Measurements from ENCODE around the gene TJP1. TPM values are rescaled to one million over a fixed set of nuclear protein-coding genes. Genes with fewer than 3 reads are reported as not detected.

Gene TJP1
- total RNA-seq, 1 experiment from 2014 or later = 140 TPM

GRCh38 chr15:29724026-29724425, 98.2 kb downstream of the TJP1 start:
- no peaks in the 10 kb centered on the region for H3K23me2 ChIP-seq (ENCODE audit: insufficient read length, low read depth, low read length, poor library complexity, severe bottlenecking)
- no peak overlapping the region for H2BK20ac ChIP-seq (ENCODE audit: low read depth, low read length, poor library complexity, severe bottlenecking)
- H3K9me3 ChIP-seq (ENCODE audit: control insufficient read depth, low read depth, low read length) = peaks cover 23% of the 10 kb centered on the region
- DNase-seq = no peak
- no peaks in the 10 kb centered on the region for H3K79me1 ChIP-seq (ENCODE audit: insufficient read depth, low read depth, low read length, poor library complexity, severe bottlenecking)
- H3K23ac ChIP-seq (ENCODE audit: insufficient read length, low read depth, low read length) = no peak overlapping the region
- no peaks in the 10 kb centered on the region for H3K4me1 ChIP-seq (ENCODE audit: insufficient read depth, low read length)
- no peak overlapping the region for H3T11ph ChIP-seq (ENCODE audit: low read length)
- H2AK5ac ChIP-seq (ENCODE audit: insufficient read length, low read length) = no peak overlapping the region
- H3K4ac ChIP-seq (ENCODE audit: low read depth, low read length) = no peak overlapping the region
- no peak overlapping the region for H3K18ac ChIP-seq (ENCODE audit: insufficient read length, low read depth, low read length)
- H3K9ac ChIP-seq (ENCODE audit: extremely low read depth, insufficient read length, low read length) = no peak overlapping the region
- no peak overlapping the region for H2BK120ac ChIP-seq (ENCODE audit: low read depth, low read length, poor library complexity, severe bottlenecking)
- no peak overlapping the region for H3K4me3 Mint-ChIP-seq
- H3K4me1 Mint-ChIP-seq = no peaks in the 10 kb centered on the region
- H4K91ac ChIP-seq (ENCODE audit: insufficient read length, low read depth, low read length) = no peak overlapping the region
- peaks cover 86 to 99% (median 98%) of the 10 kb centered on the region in 3 experiments for H3K36me3 Mint-ChIP-seq (ENCODE audit: insufficient read depth in 1 of 3, low read depth in 3 of 3)
- H3K56ac ChIP-seq (ENCODE audit: insufficient read length, low read depth, low read length) = no peak overlapping the region
- no peaks in the 10 kb centered on the region for H3K27me3 Mint-ChIP-seq (ENCODE audit: low read depth)
- H2AFZ ChIP-seq (ENCODE audit: low read length) = no peak overlapping the region
- H3K9me3 Mint-ChIP-seq = peaks cover 27 to 29% of the 10 kb centered on the region in 2 experiments
- no peaks in the 10 kb centered on the region for H3K79me2 ChIP-seq (ENCODE audit: insufficient read depth, low read length)
- no peaks in the 10 kb centered on the region for H3K27me3 ChIP-seq (ENCODE audit: insufficient read depth, low read length)
- no peak overlapping the region for H2BK15ac ChIP-seq (ENCODE audit: low read depth, low read length)
- no peak overlapping the region for H2BK5ac ChIP-seq (ENCODE audit: insufficient read length, low read length)
- H4K20me1 ChIP-seq (ENCODE audit: control insufficient read depth, insufficient read depth, insufficient read length) = no peaks in the 10 kb centered on the region
- no peak for TF ChIP-seq CTCF (conservative IDR thresholded peaks at IDR 0.05)
- no peak overlapping the region for H3K27ac ChIP-seq (ENCODE audit: insufficient read length, low read depth, low read length)
- H2BK12ac ChIP-seq (ENCODE audit: insufficient read length, low read depth, low read length) = no peak overlapping the region
- WGBS (ENCODE audit: extremely low coverage, insufficient read length, low lambda C conversion rate) = no CpG with 5 or more reads among the region's 3 CpGs
- no peak overlapping the region for H4K8ac ChIP-seq (replicated peaks; ENCODE audit: insufficient read length, low read depth, low read length)
- no peak overlapping the region for H3K4me2 ChIP-seq (ENCODE audit: insufficient read depth, insufficient read length, low read length)
- H3K27ac Mint-ChIP-seq = no peak overlapping the region
- H4K5ac ChIP-seq (ENCODE audit: insufficient read length, low read depth, low read length) = no peak overlapping the region
- no peak overlapping the region for H3K14ac ChIP-seq (ENCODE audit: insufficient read depth, low read length)
